Endometrial microvascular endothelial cells (primary cell): Measurements from ENCODE around the gene TAF11L7. TPM values are rescaled to one million over a fixed set of nuclear protein-coding genes. Genes with fewer than 3 reads are reported as not detected.
"Not testable (repeated sequence)": the region's sequence is repeated elsewhere in the genome, so short reads cannot be mapped to it uniquely, and the experiment has no call there.

Experiments used
- in situ Hi-C: cut with HindIII; loops from 2 replicates; pipeline ENCODE4 v1.10.0; 2017; ENCODE audit warnings: low sequenced_read_pairs, low pct_unique_long_range_greater_than_20kb; ENCODE audit errors: inconsistent ontology term
- total RNA-seq: library from RNA; depleted of rRNA; stranded (reverse); fragments of >200 nt; gene quantifications from one replicate; pipeline ENCODE4 v1.2.3, GENCODE V29; 2015; ENCODE audit errors: inconsistent ontology term

Gene TAF11L7
- total RNA-seq: not detected

GRCh38 chr5:17585658-17586057, at the start of gene TAF11L7:
TAF11L7 (minus strand) TSS chr5:17585758.
- in situ Hi-C loops: not testable (repeated sequence)

- in situ Hi-C loops: no loop called here
These were observed 48.6 kb upstream of the TAF11L7 start, which contains the start of gene TAF11L14 for GRCh38 chr5:17634160-17634559. TAF11L14 (plus strand) TSS chr5:17634460.

GRCh38 chr5:17631788-17632187, 46.2 kb upstream of the TAF11L7 start, which contains the start of gene TAF11L13:
TAF11L13 (plus strand) TSS chr5:17632088.
- in situ Hi-C loops: not testable (repeated sequence)

DNA sequence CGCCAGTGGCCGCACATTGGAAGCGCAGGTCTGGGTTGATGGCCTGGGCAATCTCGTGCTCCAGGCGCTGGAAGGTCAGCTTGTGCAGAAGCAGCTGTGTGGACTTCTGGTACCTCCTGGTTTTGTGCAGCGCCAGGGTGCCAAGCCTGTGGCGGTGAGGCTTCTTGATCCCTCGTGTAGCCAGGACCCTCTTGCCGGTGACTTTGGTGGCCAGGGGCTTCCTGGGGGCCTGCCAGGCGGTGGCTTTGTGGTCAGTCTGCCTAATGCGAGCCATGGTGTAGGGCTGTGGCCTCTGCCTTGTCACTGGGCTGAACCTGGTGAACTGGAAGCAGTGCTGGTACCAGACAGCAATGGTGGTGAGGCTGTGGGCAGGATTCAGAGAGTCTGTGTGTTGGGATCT, 40.1 kb upstream of the TAF11L7 start:
- in situ Hi-C loops: no loop called here

- in situ Hi-C loops: no loop called here
These were observed 35.1 kb upstream of the TAF11L7 start for GRCh38 chr5:17620627-17621026.

GRCh38 chr5:17619354-17619753, 33.8 kb upstream of the TAF11L7 start:
- in situ Hi-C loops: no loop called here

GRCh38 chr5:17614872-17615605, 29.5 kb upstream of the TAF11L7 start:
- in situ Hi-C loops: no loop called here

GRCh38 chr5:17610092-17610491, 24.5 kb upstream of the TAF11L7 start, which contains the start of gene TAF11L12:
TAF11L12 (plus strand) TSS chr5:17610392.
- in situ Hi-C loops: not testable (repeated sequence)

DNA sequence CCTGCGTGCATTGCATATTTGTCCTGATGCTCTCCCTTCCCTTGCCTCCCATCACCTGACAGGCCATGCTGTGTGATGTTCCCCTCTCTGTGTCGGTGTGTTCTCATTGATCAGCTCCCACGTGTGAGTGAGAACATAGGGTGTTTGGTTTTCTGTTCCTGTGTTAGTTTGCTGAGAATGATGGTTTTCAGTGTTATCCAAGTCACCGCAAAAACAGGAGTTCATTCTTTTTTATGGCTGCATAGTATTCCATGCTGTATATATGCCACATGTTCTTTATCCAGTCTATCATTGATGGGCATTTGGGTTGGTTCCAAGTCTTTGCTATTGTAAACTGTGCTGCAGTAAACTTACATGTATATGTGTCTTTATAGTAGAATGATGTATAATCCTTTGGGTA, 21.9 kb upstream of the TAF11L7 start:
- in situ Hi-C loops: not testable (repeated sequence)

- in situ Hi-C loops: no loop called here
These were observed 19.4 kb upstream of the TAF11L7 start for GRCh38 chr5:17604951-17605350.

DNA sequence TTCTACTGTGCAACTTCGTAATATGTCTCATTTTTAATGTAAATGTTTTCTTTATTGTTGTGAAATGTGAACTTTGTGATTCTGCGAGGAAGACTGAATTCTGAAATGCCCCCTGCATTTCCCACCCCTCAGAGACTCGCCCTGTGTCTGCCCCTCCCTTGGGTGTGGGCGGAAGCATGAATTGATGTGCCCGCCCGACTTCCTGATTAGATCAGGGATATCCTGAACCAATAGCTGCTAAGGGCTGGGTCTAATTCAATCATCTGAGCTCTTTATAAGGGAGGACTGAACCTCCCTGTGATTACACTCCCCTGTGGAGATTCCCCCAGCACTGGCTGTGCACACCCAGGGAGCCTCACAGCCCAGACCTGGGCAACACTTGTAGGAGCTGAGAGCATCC, 18.3 kb upstream of the TAF11L7 start, which contains the start of gene TAF11L11:
Gene TAF11L11 (plus strand): TSS at position 304 of the 400 bp plus-strand sequence.
- in situ Hi-C loops: not testable (repeated sequence)

DNA sequence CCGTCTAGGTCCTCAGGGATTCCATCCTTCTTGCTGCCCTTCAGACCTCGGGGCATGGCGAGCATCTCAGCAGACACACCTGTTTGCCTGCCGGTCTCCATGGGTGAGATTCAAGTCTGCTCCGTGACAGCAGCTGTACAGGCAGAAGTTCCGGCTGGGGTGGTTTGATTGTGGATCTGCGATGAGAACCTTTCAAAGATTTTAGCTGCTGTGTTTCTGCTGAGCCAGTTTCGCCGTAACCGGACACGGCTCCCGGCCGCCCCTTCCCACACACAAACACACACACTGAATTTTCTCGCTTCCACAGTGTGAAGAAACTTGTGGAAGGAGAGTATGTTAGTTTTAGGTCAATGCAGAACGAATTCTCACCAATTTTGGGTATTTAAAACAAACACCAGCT, 12.2 kb upstream of the TAF11L7 start, which contains the start of gene TAF11L10:
Gene TAF11L10 (minus strand): TSS at position 101 of the 400 bp plus-strand sequence.
- in situ Hi-C loops: not testable (repeated sequence)

DNA sequence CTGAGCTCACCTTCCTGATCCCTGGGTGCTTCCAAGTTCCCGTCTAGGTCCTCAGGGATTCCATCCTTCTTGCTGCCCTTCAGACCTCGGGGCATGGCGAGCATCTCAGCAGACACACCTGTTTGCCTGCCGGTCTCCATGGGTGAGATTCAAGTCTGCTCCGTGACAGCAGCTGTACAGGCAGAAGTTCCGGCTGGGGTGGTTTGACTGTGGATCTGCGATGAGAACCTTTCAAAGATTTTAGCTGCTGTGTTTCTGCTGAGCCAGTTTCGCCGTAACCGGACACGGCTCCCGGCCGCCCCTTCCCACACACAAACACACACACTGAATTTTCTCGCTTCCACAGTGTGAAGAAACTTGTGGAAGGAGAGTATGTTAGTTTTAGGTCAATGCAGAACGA, 8.7 kb upstream of the TAF11L7 start, which contains the start of gene TAF11L9:
Gene TAF11L9 (minus strand): TSS at position 140 of the 400 bp plus-strand sequence.
- in situ Hi-C loops: not testable (repeated sequence)

- in situ Hi-C loops: not testable (repeated sequence)
These were observed 5.3 kb upstream of the TAF11L7 start, which contains the start of gene TAF11L8 for GRCh38 chr5:17590860-17591259. TAF11L8 (minus strand) TSS chr5:17590960.

Other genes starting within 250 kb of the TAF11L7 start
- not detected for gene TAF11L2, start 87.5 kb downstream of the TAF11L7 start, total RNA-seq
- gene TAF11L3, start 67.4 kb downstream of the TAF11L7 start, total RNA-seq: not detected
- not detected for gene TAF11L4, start 64.0 kb downstream of the TAF11L7 start, total RNA-seq
- gene TAF11L5, start 60.5 kb downstream of the TAF11L7 start, total RNA-seq: not detected
- not detected for gene TAF11L6, start 57.1 kb downstream of the TAF11L7 start, total RNA-seq
- not detected for gene TAF11L8, start 5.2 kb upstream of the TAF11L7 start, total RNA-seq
- not detected for gene TAF11L9, start 8.6 kb upstream of the TAF11L7 start, total RNA-seq
- gene TAF11L10, start 12.1 kb upstream of the TAF11L7 start, total RNA-seq: not detected
- gene TAF11L11, start 18.4 kb upstream of the TAF11L7 start, total RNA-seq: not detected
- not detected for gene TAF11L12, start 24.6 kb upstream of the TAF11L7 start, total RNA-seq
- not detected for gene TAF11L13, start 46.3 kb upstream of the TAF11L7 start, total RNA-seq
- gene TAF11L14, start 48.7 kb upstream of the TAF11L7 start, total RNA-seq: not detected